Measurements from ENCODE around the gene LYSMD4.

Gene LYSMD4

DNA sequence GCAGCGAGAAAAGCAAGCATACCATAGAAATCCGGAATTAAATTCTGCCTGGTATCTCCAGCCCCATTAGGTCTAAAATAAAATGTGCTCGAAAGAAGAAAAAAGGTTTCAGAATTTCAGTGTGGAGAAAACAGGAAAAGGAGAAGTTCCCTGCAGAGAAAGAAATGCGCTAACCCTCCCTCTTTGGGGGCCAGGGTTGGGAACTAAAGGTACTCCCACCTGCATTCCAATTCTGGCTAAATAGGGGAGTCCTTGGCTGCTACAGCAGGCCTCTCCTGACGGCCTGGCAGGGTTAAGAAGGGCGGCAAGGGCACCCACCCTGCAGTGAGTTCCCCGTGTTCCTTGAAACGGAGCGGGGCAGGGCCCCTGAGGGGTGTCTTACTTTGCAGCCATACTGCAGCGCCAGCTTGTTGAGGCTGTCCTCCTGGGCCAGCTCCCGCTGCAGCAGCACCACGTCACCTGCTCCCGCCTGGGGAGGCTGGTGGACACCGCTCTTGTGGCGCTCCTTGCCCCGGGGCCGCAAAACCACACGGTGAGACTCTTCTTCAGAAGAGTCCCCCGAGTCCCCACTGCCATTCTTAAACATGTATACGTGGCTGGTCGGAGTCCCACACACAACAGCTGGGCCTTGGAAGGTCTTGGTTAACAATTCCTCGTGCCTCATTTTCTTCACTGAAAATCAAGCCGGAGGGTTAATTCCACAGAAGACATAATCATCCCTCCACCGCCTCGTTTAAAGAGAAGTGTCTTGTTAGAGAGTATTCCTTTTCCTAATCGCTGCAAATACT is 1.7 kb downstream of the LYSMD4 start:
- no peak for DNase-seq

DNA sequence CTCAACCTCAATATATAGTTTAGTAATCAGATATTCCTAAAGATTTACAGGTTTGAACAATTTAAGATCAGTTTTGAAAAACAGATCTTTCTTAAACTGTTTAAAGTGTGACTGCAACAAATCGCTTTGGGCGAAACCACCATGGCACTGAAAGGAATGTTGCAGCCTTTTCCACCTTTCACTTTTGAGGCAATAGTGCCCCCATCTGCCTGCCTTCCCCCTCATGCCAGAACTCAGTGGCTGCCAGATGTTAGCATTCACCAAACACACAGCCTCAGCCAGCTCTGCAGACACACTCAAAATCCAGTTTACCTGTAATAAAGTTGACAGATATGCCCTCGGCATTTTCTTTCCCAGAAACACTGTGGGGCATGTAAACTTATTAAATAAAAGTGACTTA is 3.3 kb downstream of the LYSMD4 start:
- peak; percentile 60 for DNase-seq

DNA sequence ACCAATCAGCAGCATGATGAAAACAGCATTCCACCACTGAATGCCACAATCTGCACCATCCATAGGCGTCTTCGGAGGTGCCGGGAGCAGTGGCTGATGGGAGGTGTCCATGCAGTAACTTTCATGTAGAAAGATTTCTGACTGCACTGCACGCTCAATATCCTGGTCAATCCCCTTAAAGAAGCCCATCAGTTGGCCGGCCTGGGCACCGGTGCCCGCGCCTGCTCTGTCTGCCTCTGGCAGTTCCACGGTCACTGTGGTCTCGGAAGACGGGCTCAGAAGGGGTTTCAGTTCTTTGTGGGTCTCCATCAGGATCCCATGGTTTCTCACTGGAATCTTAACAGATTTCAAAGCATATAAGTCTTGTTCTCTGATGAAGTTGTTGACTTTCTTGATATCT is 3.9 kb downstream of the LYSMD4 start:
- DNase-seq = no peak

DNA sequence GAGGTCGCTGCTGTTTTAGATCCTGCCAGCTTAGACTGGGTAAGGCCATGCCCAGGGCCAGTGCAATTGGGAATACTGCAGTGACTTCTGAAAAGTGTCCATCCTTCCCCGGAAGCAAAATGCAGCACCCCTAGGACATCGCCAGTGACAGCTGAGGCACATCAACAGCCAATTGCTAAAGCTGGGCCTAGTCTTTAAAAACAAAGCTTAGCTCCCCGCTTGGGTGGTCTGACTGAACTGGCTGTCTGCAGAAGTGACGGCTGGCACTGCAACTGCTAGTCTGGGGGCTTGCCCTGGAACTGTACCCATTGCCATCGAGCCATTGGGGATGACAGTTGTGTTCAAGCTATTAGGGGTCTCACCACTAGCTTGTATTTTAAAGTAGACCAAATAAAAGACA is 4.3 kb downstream of the LYSMD4 start:
- DNase-seq = no peak

DNA sequence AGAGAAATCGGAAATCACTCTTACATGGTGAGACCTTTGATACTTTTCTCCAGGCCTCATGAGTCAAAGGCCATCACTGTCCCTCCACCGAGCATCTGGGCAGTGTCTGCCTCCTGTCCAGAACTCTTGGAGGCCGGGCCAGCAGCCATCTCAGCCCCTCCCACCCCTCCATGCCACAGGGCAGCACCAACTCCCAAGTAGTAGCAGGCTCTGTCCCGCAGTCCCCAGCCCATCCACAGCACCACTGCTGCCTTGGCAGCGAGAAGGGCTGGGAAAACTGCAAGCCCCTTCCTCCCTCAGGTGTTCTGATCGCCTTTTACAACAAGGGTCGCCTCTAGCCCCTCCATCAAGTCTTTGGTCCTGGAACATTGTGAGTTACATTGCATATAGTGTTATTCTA is 5.5 kb downstream of the LYSMD4 start:
- DNase-seq = no peak

DNA sequence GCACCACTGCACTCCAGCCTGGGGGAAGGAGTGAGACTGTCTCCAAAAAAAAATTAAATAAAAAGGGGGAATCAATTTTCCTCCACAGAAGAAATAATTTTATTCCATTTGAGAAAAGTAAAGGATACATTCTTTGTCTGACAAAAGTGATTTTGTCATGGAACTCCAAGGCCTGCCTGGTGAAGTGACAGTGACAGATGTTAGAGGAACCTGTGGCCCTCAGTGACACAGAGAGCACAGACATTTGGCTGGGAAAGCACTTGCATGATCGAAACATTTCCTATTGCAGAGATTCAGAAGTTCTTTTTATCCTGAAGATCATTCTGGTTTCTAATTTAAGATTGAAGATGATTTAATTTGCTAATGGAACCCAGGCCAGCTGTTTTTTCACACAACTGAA is 5.9 kb downstream of the LYSMD4 start:
- no peak for DNase-seq

DNA sequence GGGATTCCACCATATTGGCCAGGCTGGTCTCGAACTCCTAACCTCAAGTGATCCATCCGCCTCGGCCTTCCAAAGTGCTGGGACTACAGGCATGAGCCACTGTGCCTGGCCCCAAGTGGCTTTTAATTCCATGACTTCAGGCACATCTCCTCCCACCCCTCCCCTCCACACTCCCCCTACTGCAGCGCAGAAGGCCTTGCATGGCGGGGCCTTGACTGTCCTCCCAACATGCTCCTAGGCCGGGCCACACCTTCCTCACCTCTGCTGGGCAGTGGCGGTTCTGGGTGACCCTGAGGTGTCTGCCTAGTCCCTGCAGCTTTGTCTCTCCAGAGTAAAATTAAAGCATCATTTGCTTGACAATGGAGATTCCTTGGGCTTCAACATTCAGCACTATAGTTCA is 6.9 kb downstream of the LYSMD4 start:
- DNase-seq = no peak

DNA sequence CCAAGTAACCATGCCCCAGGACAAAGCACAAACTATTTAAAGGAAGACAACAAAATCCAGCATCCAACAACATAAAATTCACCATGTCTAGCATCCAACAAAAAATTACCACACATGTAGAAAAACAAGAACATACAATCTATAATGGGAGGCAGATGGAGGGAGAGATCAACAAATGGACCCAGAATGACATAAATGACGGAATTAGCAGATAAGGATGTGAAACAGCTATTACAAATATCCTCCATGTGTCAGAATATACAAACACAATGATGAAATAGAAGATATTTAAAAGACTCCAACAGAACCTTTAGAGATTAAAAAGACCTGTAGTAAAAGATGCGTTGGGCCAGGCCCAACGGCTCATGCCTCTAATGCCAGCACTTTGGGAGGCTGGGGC is 10.8 kb downstream of the LYSMD4 start:
- no peak for DNase-seq

DNA sequence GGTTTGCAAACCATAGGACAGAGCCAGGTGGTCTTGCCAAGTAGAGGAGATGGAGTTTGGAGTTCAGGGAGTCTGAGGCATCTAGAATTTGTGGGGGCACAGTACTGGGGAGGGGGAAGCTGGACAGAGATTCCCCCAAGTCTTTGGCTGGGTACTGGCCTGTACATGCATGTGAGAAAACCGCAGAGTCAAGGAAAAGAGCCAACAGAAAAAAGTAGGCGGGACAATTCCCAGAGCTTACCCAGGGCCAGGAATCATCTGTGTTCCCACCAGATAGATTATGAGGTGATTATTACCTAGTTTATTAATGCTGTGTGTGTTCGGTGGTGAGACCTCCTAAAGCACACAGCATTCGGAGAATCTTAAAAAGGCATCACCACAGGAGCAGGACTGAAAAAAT is 11.3 kb downstream of the LYSMD4 start:
- no peak for DNase-seq

DNA sequence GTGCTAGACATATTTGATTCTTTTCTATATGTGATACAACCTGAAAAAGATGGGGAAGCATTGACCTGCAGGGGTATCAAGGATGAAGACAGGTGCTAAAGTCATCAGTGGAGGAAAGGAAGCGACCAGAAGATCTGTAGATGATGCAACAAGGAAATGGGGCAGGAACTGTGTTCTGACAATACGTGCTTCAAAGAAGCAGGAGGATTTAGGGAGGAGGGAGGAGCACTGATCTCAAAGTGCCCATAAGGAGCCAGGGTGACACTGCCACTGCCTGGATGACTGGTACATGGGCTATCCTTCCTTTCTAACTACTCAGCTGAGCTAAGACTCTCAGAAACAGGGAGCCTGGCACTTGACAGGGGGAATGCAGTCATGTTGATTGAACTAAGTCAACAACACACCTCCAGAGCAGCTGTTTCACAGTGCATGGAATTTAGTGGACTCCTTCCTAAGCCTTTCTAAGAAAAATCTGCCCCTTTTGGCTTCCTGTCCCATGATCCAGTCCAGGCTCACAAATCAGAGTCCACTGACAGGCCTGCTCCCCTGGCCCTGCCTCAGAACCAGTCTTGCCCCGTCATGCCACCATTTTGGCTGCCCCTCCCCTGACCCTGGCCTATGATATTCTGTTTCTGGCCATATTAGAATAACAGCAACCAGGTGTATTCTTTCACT is 12.0 kb downstream of the LYSMD4 start:
- DNase-seq = no peak

DNA sequence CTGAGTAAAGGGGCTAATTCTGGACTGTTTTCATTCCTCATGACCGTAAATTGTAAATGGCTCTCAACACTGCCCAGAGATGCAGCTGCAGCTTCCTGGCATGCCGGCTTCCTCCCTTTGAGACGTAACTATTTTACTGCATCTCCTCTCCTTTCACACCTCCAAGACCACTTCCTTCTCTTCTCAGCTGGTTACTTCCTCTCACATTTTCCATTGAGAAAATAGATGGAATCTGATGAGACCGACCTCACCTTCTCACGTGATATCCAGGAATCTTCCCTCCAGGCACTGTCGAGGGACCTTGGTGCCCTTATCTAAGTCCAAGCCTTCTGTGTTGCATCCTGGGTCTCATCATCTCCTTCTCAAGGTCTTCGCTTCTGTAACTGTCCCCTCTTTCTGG is 12.7 kb downstream of the LYSMD4 start:
- DNase-seq = no peak

DNA sequence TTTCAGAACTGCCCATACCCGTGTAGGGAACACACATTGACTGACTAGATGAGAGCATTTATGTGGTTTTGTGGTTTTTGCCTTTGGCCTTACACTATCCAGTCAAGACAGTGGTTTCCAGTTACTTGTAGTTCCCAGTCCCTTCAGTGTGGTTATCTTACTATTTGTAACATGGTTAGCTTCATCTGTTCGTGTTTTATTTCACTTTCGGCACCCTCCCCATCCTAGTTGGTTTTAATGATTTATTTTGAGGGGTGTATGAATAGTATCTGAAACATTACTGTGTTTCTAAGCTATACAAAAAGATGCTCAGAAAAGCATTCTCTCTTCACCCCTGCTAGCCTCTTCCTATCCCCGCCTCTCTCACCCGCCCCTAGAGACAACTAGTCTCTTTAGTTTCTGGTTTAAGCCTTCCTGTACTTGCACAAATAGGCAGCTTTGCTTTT is 14.1 kb downstream of the LYSMD4 start:
- DNase-seq = no peak

DNA sequence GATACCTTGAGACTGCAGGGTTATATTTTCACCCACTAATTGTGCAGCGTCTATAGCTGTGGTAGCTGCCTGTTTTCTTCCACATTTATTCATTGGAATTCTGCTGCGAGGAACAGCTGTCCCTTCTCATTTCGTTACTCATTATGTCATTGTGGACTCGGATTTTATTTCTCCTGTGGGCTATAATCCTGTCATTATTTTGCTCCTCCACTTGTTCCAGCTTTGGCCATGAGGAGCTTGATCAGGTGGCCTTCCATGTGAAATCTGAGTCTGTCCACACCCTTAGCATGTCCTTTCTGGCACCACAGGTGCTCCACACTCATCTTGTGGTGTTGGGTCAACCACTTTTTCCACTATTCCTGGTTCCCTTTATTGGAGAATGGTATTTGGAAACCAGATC is 14.8 kb downstream of the LYSMD4 start:
- no peak for DNase-seq

DNA sequence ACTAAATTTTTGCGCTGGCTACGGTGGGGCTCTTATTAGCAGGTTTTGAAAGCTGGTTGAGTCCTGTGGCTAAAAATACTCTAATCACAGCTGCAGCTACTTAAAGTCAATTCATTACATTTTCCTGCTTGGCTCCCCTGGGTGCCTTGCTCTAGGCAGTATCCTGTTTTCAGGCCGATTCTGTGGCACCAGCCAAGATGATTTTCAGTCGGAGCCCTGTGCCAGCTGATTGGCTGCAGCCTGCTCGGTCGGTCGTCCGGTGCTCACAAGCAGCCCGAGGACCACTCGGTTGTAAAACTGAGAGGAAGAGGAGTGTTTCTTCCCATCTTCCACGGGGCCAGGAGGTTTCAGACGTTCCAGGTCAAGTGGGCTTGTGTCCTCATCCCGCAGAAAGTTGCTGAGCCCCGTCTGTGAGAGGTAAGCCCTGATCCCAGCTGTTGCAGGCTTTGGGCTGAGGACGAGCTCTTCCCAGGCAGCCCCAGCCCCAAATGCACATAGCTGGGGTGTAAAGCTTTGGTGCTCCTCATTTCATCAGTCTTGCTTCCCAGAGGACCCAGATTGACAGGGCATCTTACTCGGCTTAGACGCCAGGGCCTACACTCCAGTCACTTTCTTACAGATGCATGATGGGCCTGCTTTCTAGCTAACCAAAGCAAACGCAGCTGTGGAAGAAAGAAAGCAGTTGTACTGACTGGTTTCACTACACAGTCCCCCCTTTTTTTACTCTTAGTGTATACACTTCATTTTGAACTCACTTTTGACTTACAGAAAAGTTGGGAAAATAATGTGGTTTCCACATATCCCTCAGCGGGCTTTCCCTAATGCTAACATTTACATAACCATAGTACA is 15.9 kb downstream of the LYSMD4 start:
- peak; percentile 73 for DNase-seq

DNA sequence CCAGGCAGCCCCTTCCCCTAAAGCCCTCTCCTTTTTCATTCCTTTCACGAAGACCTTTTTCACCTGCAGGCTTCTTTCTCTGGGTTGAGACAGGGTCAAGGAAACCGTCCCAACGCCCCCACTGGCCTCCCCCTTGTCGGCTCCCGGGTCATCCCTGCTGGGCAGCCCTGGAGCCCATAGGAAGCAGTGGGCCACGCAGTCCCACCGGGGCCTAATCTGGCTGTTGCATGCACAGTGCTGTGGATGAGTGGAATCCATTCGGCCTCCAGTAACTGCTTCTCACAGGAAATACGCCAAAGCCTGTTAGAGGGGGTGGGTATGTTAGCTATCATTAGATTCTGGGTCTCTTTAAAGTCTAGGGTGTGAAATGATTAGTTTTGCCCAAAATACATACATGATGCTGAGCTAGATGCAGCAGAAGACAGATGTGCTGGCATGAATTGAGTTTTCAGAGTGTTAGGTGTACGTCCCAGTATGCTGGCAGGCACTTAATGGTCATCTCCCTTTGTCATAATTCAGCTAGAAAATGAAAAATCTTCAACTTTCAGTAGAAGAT is 16.6 kb downstream of the LYSMD4 start:
- peak; percentile 51 for DNase-seq

DNA sequence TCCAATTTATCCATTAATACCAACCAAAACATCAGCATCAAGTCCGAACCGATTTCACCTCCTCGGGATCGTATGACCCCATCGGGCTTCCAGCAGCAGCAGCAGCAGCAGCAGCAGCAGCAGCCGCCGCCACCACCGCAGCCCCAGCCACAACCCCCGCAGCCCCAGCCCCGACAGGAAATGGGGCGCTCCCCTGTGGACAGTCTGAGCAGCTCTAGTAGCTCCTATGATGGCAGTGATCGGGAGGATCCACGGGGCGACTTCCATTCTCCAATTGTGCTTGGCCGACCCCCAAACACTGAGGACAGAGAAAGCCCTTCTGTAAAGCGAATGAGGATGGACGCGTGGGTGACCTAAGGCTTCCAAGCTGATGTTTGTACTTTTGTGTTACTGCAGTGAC is 20.8 kb downstream of the LYSMD4 start:
- no peak for DNase-seq

DNA sequence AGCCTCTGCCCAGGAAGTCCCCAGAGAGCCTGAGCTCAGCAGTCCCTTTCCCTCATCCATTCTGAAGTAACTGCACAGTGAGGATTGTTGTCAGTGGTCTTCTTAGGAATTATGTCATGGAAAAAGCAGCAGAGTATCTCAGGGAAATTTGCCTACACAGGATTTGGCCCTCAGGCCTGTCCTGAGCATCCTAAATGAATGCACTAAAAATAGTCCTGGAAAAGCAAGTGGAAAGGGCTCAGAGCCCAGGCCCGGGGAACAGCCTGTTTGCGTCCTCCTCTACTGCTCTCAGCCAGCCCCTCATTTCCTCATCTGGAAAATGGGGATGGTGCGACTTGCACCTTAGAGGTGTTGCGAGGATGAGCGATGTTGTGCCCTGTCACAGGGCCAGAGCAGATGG is 21.6 kb downstream of the LYSMD4 start:
- peak; percentile 39 for DNase-seq

DNA sequence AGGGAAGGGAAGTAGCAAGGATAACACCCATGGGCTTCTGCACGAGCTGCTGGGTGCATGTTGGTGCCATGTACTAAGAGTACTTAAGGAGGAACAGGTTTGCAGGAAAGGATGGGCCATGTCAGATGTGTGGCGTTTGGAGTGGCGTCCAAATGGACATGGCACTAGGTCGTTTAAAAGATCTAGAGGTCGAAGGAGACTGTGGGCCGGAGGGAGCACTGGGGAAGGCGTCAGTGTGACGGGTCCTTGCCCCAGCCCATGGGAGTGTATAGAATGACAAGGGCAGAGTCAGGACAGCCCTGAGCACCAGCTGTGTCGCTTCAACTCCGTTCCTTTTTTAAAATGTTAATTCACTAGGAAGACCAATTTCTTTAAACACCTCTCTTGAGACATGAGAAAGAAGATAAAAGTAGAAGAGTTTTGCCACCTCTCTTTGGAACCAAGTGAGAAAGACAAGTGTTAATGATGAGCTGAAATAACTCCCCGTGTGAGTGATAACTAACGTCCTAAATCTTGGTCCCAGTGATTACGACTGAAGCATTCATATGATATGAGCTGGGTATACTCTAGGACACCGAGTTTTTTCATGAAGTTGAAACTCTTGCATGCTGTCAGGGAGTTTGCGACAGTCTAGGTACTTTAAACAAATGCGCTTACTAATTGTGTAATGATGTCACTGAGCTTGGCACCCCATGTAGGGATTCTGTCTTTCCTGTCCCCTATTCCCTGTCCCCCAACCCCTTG is 23.8 kb downstream of the LYSMD4 start:
- no peak for DNase-seq

DNA sequence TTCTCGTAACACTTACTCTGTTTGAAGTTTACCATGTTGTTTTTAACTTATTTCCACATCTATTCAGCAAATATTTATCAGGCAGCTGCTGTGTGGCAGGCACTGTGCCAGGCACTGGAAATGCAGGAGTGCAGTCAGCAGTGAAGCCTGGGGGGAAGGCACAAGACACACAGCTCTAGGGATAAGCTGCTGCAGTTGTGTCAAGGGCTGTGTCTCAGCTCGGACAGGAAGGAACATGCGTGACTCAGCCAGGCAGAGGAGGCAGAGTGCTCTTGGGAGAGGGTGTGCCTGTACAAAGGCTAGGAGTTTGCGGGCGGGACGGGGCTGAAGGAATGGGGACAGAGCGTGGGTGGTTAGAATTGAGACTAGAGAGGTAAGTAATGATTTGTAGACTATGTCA is 24.7 kb downstream of the LYSMD4 start:
- DNase-seq = peak; percentile 31

DNA sequence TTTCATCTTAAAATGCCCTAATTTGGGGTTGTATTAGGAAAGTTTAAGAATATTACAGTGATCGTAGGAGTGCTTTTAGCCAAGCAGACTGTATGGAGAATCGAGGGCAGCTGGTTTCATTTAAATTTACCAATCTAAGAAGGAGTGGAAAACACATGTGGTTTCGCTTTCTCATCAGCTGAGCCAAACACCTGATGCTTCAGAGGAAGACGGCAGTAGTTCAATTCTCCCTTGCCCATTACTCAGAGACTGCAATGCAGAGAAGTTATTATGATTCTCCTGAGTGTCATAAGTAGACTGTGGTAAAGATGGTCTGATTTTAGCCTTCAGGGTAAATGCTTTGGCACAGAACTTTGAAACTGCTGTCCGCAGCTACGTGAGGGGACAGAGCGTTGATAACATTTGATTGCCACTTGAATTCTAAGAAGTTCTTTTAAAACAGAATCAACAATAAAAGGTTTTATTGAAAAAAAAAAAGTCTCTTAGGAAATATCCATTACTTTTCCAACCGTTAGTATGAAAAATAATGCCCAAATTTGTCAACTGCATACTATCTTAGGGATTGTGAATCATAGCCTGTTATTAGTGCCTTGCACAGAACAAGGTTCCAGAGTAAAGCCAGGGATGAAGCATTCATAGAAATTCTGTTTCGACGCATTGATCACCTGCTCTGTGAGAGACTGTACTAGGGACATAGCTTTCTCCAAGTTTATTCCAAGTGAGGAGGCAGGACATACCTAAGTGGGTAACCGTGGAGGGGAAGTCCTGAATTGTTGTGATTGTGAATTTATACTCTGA is 25.6 kb downstream of the LYSMD4 start:
- DNase-seq = no peak

DNA sequence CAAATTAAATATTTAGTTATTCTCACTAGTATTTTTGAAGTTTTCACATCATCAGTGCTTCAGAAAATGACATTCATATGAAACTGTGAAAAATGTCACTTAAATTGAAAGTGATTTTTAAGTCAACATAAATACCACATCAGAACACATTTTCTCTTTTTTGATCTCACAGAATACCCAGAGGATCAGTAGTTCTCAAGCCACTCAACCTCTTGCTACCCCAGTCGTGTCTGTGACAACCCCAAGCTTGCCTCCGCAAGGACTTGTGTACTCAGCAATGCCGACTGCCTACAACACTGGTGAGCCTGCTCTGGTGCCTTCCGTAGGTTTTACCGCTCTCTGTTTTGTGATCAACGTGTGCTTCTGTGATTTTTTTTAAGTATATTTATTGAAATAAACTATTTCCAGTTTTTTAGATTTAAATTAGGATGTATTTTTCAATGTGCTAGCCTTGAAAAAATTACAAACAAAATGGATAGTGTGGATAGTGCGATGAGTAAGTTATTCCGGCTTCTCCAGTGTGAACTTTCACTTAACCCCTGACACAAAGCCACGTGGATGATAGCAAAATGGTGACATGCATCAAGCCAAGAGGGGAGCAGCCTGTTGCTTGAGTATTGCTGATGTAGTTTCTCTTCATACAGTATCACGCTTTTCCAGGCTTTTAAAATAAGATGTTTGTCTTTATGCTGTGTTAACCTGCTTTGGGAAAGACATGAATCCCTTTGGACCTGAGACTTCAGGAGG is 26.5 kb downstream of the LYSMD4 start:
- no peak for DNase-seq

All from left hindlimb (tissue), 1 donor.